MM.1S (cell line): ENCODE results near the gene CARMIL1.

Source experiments
- DNase-seq: peaks from one replicate; pipeline ENCODE4 v3.0.0-alpha.2; 2015
- H2AFZ ChIP-seq: fragments of 300-600 bp; sonication (generic); 2 replicates; pipeline ENCODE4 v1.6.0; 2016; ENCODE audit warnings: antibody characterized with exemption, low read length
- H3F3A ChIP-seq: fragments of 300-600 bp; sonication (generic); 2 replicates; pipeline ENCODE4 v1.6.1; 2016; ENCODE audit warnings: mild to moderate bottlenecking, antibody characterized with exemption, low read length, moderate library complexity, mixed read lengths; ENCODE audit not compliant: insufficient read depth
- H3K27ac ChIP-seq: fragments of 300-600 bp; sonication (generic); 2 replicates; pipeline ENCODE4 v1.5.1; 2016; ENCODE audit warnings: mild to moderate bottlenecking, low read length
- H3K27me3 ChIP-seq: fragments of 300-600 bp; sonication (generic); replicated peaks from 2 replicates; pipeline ENCODE4 v1.6.0; 2016; ENCODE audit warnings: low read length; ENCODE audit not compliant: insufficient read depth
- H3K36me3 ChIP-seq: fragments of 300-600 bp; sonication (generic); replicated peaks from 2 replicates; pipeline ENCODE4 v1.6.1; 2016; ENCODE audit warnings: mild to moderate bottlenecking, low read length, mixed read lengths; ENCODE audit not compliant: insufficient read depth
- H3K4me1 ChIP-seq: fragments of 300-600 bp; sonication (generic); 2 replicates; pipeline ENCODE4 v1.6.1; 2016; ENCODE audit warnings: low read length, mixed read lengths
- H3K4me2 ChIP-seq: fragments of 300-600 bp; sonication (generic); 2 replicates; pipeline ENCODE4 v1.6.0; 2016; ENCODE audit warnings: low read depth, low read length
- H3K4me3 ChIP-seq: fragments of 300-600 bp; sonication (generic); 2 replicates; pipeline ENCODE4 v1.5.1; 2016; ENCODE audit warnings: low read length, mixed read lengths
- H3K79me2 ChIP-seq: fragments of 300-600 bp; sonication (generic); 2 replicates; pipeline ENCODE4 v1.6.1; 2016; ENCODE audit warnings: mixed run types, low read length, mixed read lengths
- H3K9ac ChIP-seq: fragments of 300-600 bp; sonication (generic); 2 replicates; pipeline ENCODE4 v1.6.1; 2016; ENCODE audit warnings: low read length, mixed read lengths
- H3K9me2 ChIP-seq: fragments of 300-600 bp; sonication (generic); replicated peaks from 2 replicates; pipeline ENCODE4 v1.6.1; 2016; ENCODE audit warnings: mild to moderate bottlenecking, low read length, mixed read lengths; ENCODE audit not compliant: insufficient read depth
- H3K9me3 ChIP-seq: fragments of 300-600 bp; sonication (generic); replicated peaks from 2 replicates; pipeline ENCODE4 v1.6.1; 2016; ENCODE audit warnings: mild to moderate bottlenecking, low read length, mixed read lengths; ENCODE audit not compliant: insufficient read depth
- H4K20me1 ChIP-seq: fragments of 300-600 bp; sonication (generic); 2 replicates; pipeline ENCODE4 v1.6.1; 2016; ENCODE audit warnings: mild to moderate bottlenecking, low read length, moderate library complexity, mixed read lengths; ENCODE audit not compliant: insufficient read depth
- CTCF ChIP-seq: fragments of 300-600 bp; sonication (generic); IDR thresholded peaks from 2 replicates; pipeline ENCODE4 v1.5.1; 2016; ENCODE audit warnings: antibody characterized with exemption, low read length, mixed read lengths
- EZH2 ChIP-seq: fragments of 300-600 bp; sonication (generic); optimal IDR thresholded peaks from 2 replicates; pipeline ENCODE3; 2017; ENCODE audit warnings: low read depth, mild to moderate bottlenecking, antibody characterized with exemption, low read length, mixed read lengths
- EZH2phosphoT487 ChIP-seq: fragments of 300-600 bp; sonication (generic); IDR thresholded peaks from 2 replicates; pipeline ENCODE4 v1.6.1; 2018; ENCODE audit warnings: antibody characterized with exemption, low read length

Gene CARMIL1

GRCh38 chr6:25640446-25640845 is 361.3 kb downstream of the CARMIL1 start:
- H2AFZ ChIP-seq: no peak overlapping the region
- no peaks in the 10 kb centered on the region for H3K9me2 ChIP-seq
- H3K4me2 ChIP-seq: no peak overlapping the region
- H3K9ac ChIP-seq: no peak overlapping the region
- no peaks in the 10 kb centered on the region for H3K27me3 ChIP-seq
- H3K79me2 ChIP-seq: no peaks in the 10 kb centered on the region
- H4K20me1 ChIP-seq: no peaks in the 10 kb centered on the region
- H3K4me3 ChIP-seq: no peak overlapping the region
- H3F3A ChIP-seq: no peaks in the 10 kb centered on the region
- no peaks in the 10 kb centered on the region for H3K4me1 ChIP-seq
- no peaks in the 10 kb centered on the region for H3K36me3 ChIP-seq
- H3K27ac ChIP-seq: no peak overlapping the region
- TF ChIP-seq CTCF (no peak), EZH2phosphoT487 (no peak), EZH2 (no peak)
- DNase-seq: no peak
- H3K9me3 ChIP-seq: no peaks in the 10 kb centered on the region

- Histone ChIP-seq H2AFZ (no peak overlapping the region), H3K36me3 (no peaks in the 10 kb centered on the region), H4K20me1 (no peaks in the 10 kb centered on the region), H3K27ac (no peak overlapping the region), H3K4me1 (no peaks in the 10 kb centered on the region), H3K9me3 (no peaks in the 10 kb centered on the region), H3K27me3 (no peaks in the 10 kb centered on the region), H3K9ac (no peak overlapping the region), H3F3A (no peaks in the 10 kb centered on the region), H3K4me2 (no peak overlapping the region), H3K9me2 (no peaks in the 10 kb centered on the region), H3K79me2 (no peaks in the 10 kb centered on the region), H3K4me3 (no peak overlapping the region)
- no peak for TF ChIP-seq EZH2
- no peak for TF ChIP-seq EZH2phosphoT487
- TF ChIP-seq CTCF: no peak
- DNase-seq: no peak
Measured at GRCh38 chr6:25640891-25641290, 361.7 kb downstream of the CARMIL1 start.

GRCh38 chr6:25641377-25641776 is 362.2 kb downstream of the CARMIL1 start:
- no peaks in the 10 kb centered on the region for H3K9me2 ChIP-seq
- H3F3A ChIP-seq: no peaks in the 10 kb centered on the region
- H3K4me1 ChIP-seq: no peaks in the 10 kb centered on the region
- H2AFZ ChIP-seq: no peak overlapping the region
- H3K36me3 ChIP-seq: no peaks in the 10 kb centered on the region
- no peaks in the 10 kb centered on the region for H3K27me3 ChIP-seq
- H3K9me3 ChIP-seq: no peaks in the 10 kb centered on the region
- H3K4me3 ChIP-seq: no peak overlapping the region
- TF ChIP-seq CTCF: no peak
- no peak for TF ChIP-seq EZH2
- no peak for TF ChIP-seq EZH2phosphoT487
- H4K20me1 ChIP-seq: no peaks in the 10 kb centered on the region
- no peak overlapping the region for H3K9ac ChIP-seq
- DNase-seq: no peak
- no peak overlapping the region for H3K27ac ChIP-seq
- no peaks in the 10 kb centered on the region for H3K79me2 ChIP-seq
- H3K4me2 ChIP-seq: no peak overlapping the region
